ENCODE data around the gene SFXN4.

DNA sequence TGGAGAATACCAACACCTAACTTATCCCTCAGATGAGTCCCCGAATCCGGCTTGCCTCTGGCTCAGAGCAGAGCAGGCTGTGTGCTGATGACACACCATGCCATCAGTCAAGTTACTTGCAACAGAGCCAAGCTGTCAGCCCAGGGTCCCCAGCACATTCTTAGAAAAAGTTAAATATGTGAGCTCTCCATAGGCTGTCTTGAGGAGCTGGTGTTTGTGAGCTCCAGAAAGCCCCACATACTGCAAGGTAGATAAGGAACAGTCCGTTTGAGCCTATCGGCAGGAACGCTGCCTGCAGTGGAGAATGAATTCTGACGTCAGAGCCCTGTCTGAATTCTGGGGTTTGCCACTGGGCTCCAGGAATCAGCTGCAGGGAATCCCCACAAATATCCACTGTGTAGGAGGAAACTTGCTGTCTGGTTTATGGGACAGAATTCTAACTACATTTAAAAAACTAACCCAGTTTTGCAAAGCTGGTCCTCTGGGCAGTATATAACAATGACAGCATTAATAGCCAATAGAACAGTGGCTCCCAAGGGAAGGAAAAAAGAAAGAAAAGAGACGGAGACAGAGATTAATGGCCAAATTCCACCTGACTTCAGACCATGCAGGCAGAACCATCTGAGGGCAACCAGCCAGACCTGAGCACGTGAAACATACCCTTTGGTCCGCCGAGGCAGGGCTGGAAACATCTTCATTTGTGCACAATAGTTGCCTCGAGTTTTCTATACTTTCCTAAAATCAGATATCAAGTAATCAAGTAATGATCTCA is 3.6 kb downstream of the SFXN4 start:
- TF ChIP-seq POLR2A (IDR thresholded peaks at IDR 0.05; ENCODE audit: low read depth, low read length) (no peak), MXI1 (IDR thresholded peaks at IDR 0.05; ENCODE audit: borderline replicate concordance, low read depth, low read length) (no peak), RCOR1 (IDR thresholded peaks at IDR 0.05; ENCODE audit: insufficient replicate concordance, low read length) (no peak), MAZ (IDR thresholded peaks at IDR 0.05; ENCODE audit: borderline replicate concordance, low read depth, low read length) (no peak), SMC3 (IDR thresholded peaks at IDR 0.05; ENCODE audit: low read depth, low read length) (no peak), BHLHE40 (IDR thresholded peaks at IDR 0.05; ENCODE audit: low read depth, low read length) (no peak), FOS (IDR thresholded peaks at IDR 0.05; ENCODE audit: low read depth, low read length) (peak; percentile 41; the same call in 1 of the 2 replicates), CEBPB (IDR thresholded peaks at IDR 0.05; ENCODE audit: low read depth, low read length) (peak; percentile 81), MAFK (IDR thresholded peaks at IDR 0.05; ENCODE audit: low read depth, low read length) (no peak), RAD21 (IDR thresholded peaks at IDR 0.05; ENCODE audit: low read length) (no peak), RFX5 (IDR thresholded peaks at IDR 0.05; ENCODE audit: low read depth, low read length) (no peak)
- TF ChIP-seq, protein P1, sequence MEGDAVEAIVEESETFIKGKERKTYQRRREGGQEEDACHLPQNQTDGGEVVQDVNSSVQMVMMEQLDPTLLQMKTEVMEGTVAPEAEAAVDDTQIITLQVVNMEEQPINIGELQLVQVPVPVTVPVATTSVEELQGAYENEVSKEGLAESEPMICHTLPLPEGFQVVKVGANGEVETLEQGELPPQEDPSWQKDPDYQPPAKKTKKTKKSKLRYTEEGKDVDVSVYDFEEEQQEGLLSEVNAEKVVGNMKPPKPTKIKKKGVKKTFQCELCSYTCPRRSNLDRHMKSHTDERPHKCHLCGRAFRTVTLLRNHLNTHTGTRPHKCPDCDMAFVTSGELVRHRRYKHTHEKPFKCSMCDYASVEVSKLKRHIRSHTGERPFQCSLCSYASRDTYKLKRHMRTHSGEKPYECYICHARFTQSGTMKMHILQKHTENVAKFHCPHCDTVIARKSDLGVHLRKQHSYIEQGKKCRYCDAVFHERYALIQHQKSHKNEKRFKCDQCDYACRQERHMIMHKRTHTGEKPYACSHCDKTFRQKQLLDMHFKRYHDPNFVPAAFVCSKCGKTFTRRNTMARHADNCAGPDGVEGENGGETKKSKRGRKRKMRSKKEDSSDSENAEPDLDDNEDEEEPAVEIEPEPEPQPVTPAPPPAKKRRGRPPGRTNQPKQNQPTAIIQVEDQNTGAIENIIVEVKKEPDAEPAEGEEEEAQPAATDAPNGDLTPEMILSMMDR (conservative IDR thresholded peaks at IDR 0.05; ENCODE audit: low read depth, low read length), result 0 out of 2 replicates have a peak, but pooled peaks have one; percentile 28

All from IMR-90 (cell line).